Thyroid gland (tissue), 4 donors: ENCODE measurements around the gene ZBTB7C.

Experiments
- POLR2A ChIP-seq, 2 donors: fragments of 450-650 bp; IDR thresholded peaks; one replicate each; pipeline ENCODE4 v1.6.1; 2017; ENCODE audit warnings: antibody characterized with exemption in 2 of 2, mild to moderate bottlenecking in 2 of 2, moderate library complexity in 1 of 2
- TF ChIP-seq, protein P1 (sequence below), 6 experiments: fragments of 200-600 bp in 3 of 6; fragments of 450-650 bp in 3 of 6; sonication (generic) in 3 of 6; IDR thresholded peaks; one replicate each; pipeline ENCODE4 v1.5.1; 2016 to 2019; ENCODE audit warnings: antibody characterized with exemption in 6 of 6, mild to moderate bottlenecking in 2 of 6, inconsistent platforms in 1 of 6, moderate library complexity in 1 of 6

DNA sequence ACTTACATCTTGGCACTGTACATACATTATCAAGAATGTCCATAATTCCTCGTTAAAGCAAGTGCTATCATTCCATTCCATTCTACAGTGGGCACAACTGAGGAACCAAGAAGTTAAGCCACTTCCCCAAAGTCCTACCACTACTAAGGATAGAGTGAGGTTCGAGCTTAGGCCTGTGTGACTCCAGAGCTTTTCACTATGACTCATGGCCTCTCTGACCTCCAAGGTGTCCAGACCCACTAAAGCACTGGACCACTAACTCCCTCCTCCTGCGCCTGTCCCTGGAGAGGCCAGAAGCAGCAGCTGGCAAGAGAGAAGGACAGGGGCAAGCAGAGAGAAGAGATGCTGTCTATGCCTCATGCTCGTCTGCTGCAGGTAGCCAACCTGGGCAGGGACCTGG lies 117.0 kb downstream of the ZBTB7C start:
- no peak for TF ChIP-seq POLR2A (IDR thresholded peaks at IDR 0.05)
- TF ChIP-seq, protein P1, sequence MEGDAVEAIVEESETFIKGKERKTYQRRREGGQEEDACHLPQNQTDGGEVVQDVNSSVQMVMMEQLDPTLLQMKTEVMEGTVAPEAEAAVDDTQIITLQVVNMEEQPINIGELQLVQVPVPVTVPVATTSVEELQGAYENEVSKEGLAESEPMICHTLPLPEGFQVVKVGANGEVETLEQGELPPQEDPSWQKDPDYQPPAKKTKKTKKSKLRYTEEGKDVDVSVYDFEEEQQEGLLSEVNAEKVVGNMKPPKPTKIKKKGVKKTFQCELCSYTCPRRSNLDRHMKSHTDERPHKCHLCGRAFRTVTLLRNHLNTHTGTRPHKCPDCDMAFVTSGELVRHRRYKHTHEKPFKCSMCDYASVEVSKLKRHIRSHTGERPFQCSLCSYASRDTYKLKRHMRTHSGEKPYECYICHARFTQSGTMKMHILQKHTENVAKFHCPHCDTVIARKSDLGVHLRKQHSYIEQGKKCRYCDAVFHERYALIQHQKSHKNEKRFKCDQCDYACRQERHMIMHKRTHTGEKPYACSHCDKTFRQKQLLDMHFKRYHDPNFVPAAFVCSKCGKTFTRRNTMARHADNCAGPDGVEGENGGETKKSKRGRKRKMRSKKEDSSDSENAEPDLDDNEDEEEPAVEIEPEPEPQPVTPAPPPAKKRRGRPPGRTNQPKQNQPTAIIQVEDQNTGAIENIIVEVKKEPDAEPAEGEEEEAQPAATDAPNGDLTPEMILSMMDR (IDR thresholded peaks at IDR 0.05) = no peak
